HEK293T (cell line): ENCODE results near the gene SCN4A.

Experiments used
- NFRKB ChIP-seq: fragments of 450-650 bp; IDR thresholded peaks from 2 replicates; pipeline ENCODE4 v1.6.1; 2016; ENCODE audit warnings: mild to moderate bottlenecking, moderate library complexity
- TARDBP ChIP-seq: fragments of 450-650 bp; IDR thresholded peaks from 2 replicates; pipeline ENCODE4 v1.6.1; 2016

DNA sequence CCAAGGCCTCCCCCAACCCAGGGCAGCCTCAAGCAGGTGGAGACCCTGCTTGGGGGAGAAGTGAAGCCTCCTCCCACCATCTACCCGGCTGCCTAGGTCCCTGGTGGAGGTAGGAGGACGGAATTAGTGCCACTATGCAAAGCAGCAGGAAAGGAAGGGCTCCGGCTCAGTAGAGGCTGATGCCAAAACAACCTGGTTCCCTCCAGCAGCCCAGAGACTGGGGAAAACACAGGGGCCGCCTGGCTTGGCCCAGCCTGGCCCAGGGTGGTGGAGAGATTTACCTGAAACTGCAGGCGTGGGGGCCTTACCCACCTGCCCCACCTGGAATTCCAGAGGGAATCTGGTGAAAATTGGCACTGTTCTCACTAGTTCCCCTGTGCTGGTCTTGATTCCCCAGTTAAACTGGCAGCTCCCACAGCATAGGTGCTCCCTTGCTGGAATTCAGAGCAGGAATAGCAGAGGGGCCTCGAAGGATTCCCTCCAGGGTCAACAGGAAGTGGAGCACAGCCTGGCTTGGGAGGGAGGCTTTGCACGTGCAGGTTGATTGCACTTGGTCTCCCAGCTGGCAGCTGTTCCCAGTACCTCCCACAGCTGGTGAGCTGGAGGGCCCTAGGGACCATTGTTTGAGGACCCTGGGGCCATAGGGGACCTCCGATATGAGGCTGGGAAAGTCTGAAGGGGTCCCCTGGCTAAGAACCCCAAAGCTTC lies 45.1 kb downstream of the SCN4A start:
- TF ChIP-seq NFRKB (no peak), TARDBP (no peak)
